Mesendoderm (in vitro differentiated cells): Measurements from ENCODE around the gene MAB21L2.
"Not testable (repeated sequence)": the region's sequence is repeated elsewhere in the genome, so short reads cannot be mapped to it uniquely, and the experiment has no call there.

Source experiments
- DNase-seq: peaks from one replicate; pipeline ENCODE4 v3.0.0; 2013
- H2AK5ac ChIP-seq: 2 replicates; pipeline ENCODE4 v1.6.1; 2013; ENCODE audit warnings: low read length, inconsistent platforms
- H2BK120ac ChIP-seq: 2 replicates; pipeline ENCODE4 v1.6.1; 2013; ENCODE audit warnings: low read depth, mild to moderate bottlenecking, low read length, moderate library complexity, mixed read lengths
- H2BK15ac ChIP-seq: replicated peaks from 2 replicates; pipeline ENCODE4 v1.6.1; 2013; ENCODE audit warnings: low read depth, mild to moderate bottlenecking, moderate library complexity
- H2BK5ac ChIP-seq: 2 replicates; pipeline ENCODE4 v1.6.1; 2013; ENCODE audit warnings: low read length, inconsistent platforms
- H3K18ac ChIP-seq: 2 replicates; pipeline ENCODE4 v1.6.1; 2013; ENCODE audit warnings: mild to moderate bottlenecking, low read length, mixed read lengths
- H3K23ac ChIP-seq: one replicate; pipeline ENCODE4 v1.6.1; 2013; ENCODE audit warnings: low read length
- H3K27ac ChIP-seq: 2 replicates; pipeline ENCODE4 v1.5.1; 2013; ENCODE audit warnings: low read depth, mild to moderate bottlenecking, inconsistent platforms, low read length, moderate library complexity
- H3K27me3 ChIP-seq: 2 replicates; pipeline ENCODE4 v1.6.1; 2013; ENCODE audit warnings: low read length, control low read depth, mild to moderate bottlenecking, inconsistent platforms; ENCODE audit not compliant: insufficient read depth, poor library complexity
- H3K36me3 ChIP-seq: 2 replicates; pipeline ENCODE4 v1.6.1; 2013; ENCODE audit warnings: low read length, inconsistent platforms; ENCODE audit not compliant: control insufficient read depth, insufficient read depth
- H3K4ac ChIP-seq: one replicate; pipeline ENCODE4 v1.6.1; 2013; ENCODE audit warnings: low read depth, mild to moderate bottlenecking, low read length, moderate library complexity
- H3K4me1 ChIP-seq: 2 replicates; pipeline ENCODE4 v1.6.1; 2013; ENCODE audit warnings: low read depth, low read length, inconsistent platforms; ENCODE audit not compliant: control insufficient read depth
- H3K4me2 ChIP-seq: 2 replicates; pipeline ENCODE4 v1.6.1; 2013; ENCODE audit warnings: low read length
- H3K4me3 ChIP-seq: 2 replicates; pipeline ENCODE4 v1.5.1; 2013; ENCODE audit warnings: mild to moderate bottlenecking, low read length
- H3K56ac ChIP-seq: one replicate; pipeline ENCODE4 v1.6.1; 2013; ENCODE audit warnings: low read length
- H3K79me1 ChIP-seq: 2 replicates; pipeline ENCODE4 v1.6.1; 2013; ENCODE audit warnings: low read length, inconsistent platforms
- H3K79me2 ChIP-seq: 2 replicates; pipeline ENCODE4 v1.6.1; 2013; ENCODE audit warnings: mild to moderate bottlenecking, low read length; ENCODE audit not compliant: control insufficient read depth, insufficient read depth
- H3K9ac ChIP-seq: 2 replicates; pipeline ENCODE4 v1.6.1; 2013; ENCODE audit warnings: low read length, inconsistent platforms
- H4K5ac ChIP-seq: one replicate; pipeline ENCODE4 v1.6.1; 2013; ENCODE audit warnings: low read length
- H4K8ac ChIP-seq: one replicate; pipeline ENCODE4 v1.6.1; 2013; ENCODE audit warnings: low read depth, mild to moderate bottlenecking, control low read depth, low read length, moderate library complexity
- WGBS: extraction: QIAGEN DNeasy Blood & Tissue Kit; methylation state at CpG from one replicate; pipeline ENCODE4 v1.1.7; 2013; ENCODE audit warnings: low lambda C conversion rate, missing lambda C conversion rate; ENCODE audit not compliant: insufficient coverage; ENCODE audit errors: extremely low coverage; 5-methylcytosine and 5-hydroxymethylcytosine counted together

Gene MAB21L2

DNA sequence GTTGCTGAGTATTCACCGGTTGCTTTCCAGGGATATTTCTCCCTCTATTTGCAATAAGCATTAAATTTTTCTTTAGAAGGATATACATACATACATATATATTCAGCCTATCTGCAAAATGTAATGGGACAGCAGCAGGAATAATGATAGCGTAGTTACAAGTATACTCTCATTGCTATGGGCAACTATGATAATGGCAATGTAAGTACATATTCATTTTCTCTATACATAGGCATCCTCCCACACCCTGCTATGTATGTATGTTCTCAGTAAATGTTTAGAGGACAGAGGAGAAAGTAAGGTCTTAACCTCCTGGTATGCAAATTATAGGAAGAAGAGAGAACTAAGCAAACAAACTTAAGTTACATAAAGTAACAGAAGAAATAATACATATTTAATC, 19.7 kb upstream of the MAB21L2 start:
- no peaks in the 10 kb centered on the region for H3K79me1 ChIP-seq
- H3K4me1 ChIP-seq, result no peaks in the 10 kb centered on the region
- WGBS, result no CpG with 5 or more reads among the region's 2 CpGs
- H2BK15ac ChIP-seq, result no peak overlapping the region
- no peak overlapping the region for H4K5ac ChIP-seq
- no peak overlapping the region for H3K23ac ChIP-seq
- no peak overlapping the region for H3K18ac ChIP-seq
- no peaks in the 10 kb centered on the region for H3K27me3 ChIP-seq
- H3K79me2 ChIP-seq, result no peaks in the 10 kb centered on the region
- H3K4ac ChIP-seq, result no peak overlapping the region
- H2AK5ac ChIP-seq, result no peak overlapping the region
- H4K8ac ChIP-seq, result no peak overlapping the region
- H3K4me3 ChIP-seq, result no peak overlapping the region
- no peaks in the 10 kb centered on the region for H3K36me3 ChIP-seq
- no peak overlapping the region for H2BK120ac ChIP-seq
- DNase-seq, result no peak
- no peak overlapping the region for H3K56ac ChIP-seq
- H2BK5ac ChIP-seq, result no peak overlapping the region
- H3K27ac ChIP-seq, result no peak overlapping the region
- no peak overlapping the region for H3K4me2 ChIP-seq
- no peak overlapping the region for H3K9ac ChIP-seq

DNA sequence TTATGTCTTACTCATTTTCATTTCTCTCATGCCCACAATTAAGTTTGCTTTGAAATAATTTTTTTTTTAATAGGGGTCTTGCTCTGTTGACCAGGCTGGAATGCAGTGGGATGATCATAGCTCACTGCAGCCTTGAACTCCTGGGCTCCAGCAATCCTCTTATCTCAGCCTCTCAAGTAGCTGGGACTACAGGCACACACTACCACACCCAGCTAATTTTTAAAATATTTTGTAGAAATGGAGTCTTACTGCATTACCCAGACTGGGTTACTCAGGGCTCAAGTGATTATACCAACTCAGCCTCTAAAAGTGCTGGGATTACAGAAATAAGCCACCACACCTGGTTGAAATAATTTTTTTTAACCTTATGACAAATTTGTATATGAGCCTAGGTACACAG, 19.2 kb upstream of the MAB21L2 start:
- Histone ChIP-seq H3K79me1 (no peaks in the 10 kb centered on the region), H2BK15ac (no peak overlapping the region), H3K79me2 (no peaks in the 10 kb centered on the region), H3K4me3 (no peak overlapping the region), H4K8ac (no peak overlapping the region), H2BK5ac (no peak overlapping the region), H3K18ac (no peak overlapping the region), H3K4me1 (no peaks in the 10 kb centered on the region), H2BK120ac (no peak overlapping the region), H3K4me2 (no peak overlapping the region), H3K36me3 (no peaks in the 10 kb centered on the region), H4K5ac (no peak overlapping the region), H2AK5ac (no peak overlapping the region), H3K27me3 (no peaks in the 10 kb centered on the region), H3K23ac (no peak overlapping the region), H3K4ac (no peak overlapping the region), H3K27ac (no peak overlapping the region), H3K9ac (no peak overlapping the region), H3K56ac (no peak overlapping the region)
- no peak for DNase-seq

DNA sequence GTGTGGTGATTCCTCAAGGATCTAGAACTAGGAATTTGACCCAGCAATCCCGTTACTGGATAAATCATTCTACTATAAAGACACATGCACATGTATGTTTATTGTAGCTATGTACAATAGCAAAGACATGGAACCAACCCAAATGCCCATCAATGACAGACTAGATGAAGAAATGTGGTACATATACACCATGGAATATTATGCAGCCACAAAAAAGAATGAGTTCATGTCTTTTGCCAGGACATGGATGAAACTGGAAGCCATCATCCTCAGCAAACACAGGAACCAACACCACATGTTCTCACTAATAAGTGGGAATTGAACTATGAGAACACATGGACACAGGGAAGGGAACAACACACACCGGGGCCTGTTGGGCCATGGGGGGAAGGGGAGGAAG, 17.0 kb upstream of the MAB21L2 start:
- not testable (repeated sequence) for H4K5ac ChIP-seq, H3K27ac ChIP-seq

DNA sequence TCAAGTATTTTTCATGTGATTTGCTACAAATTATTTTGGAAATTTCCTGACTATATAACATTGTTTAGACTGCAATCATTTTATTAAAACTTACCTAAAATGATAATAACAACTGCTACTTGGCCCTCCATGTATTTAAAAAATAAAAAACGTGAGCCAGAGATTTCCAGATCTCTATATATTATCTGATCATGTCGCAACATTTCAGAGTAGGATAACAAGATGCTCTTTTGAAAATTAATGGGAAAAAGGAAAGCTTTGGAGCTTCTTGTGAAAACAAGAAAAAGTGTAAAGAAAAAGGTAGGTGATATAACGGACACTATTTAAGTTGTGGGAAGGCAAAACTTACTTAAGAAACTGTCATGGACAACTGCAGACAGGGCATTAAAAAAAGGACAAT, 14.9 kb upstream of the MAB21L2 start:
- no peaks in the 10 kb centered on the region for H3K27me3 ChIP-seq
- no peaks in the 10 kb centered on the region for H3K36me3 ChIP-seq
- WGBS, result no CpG with 5 or more reads among the region's 3 CpGs
- H4K8ac ChIP-seq, result no peak overlapping the region
- H2BK120ac ChIP-seq, result no peak overlapping the region
- no peak overlapping the region for H3K23ac ChIP-seq
- no peak overlapping the region for H2BK15ac ChIP-seq
- H3K79me1 ChIP-seq, result no peaks in the 10 kb centered on the region
- DNase-seq, result no peak
- H2AK5ac ChIP-seq, result no peak overlapping the region
- no peak overlapping the region for H3K4ac ChIP-seq
- no peak overlapping the region for H3K4me3 ChIP-seq
- no peaks in the 10 kb centered on the region for H3K4me1 ChIP-seq
- H4K5ac ChIP-seq, result no peak overlapping the region
- H2BK5ac ChIP-seq, result no peak overlapping the region
- no peaks in the 10 kb centered on the region for H3K79me2 ChIP-seq
- no peak overlapping the region for H3K56ac ChIP-seq
- H3K27ac ChIP-seq, result no peak overlapping the region
- no peak overlapping the region for H3K9ac ChIP-seq
- H3K4me2 ChIP-seq, result no peak overlapping the region
- no peak overlapping the region for H3K18ac ChIP-seq

More for the DNA sequence above, 17.0 kb upstream of the MAB21L2 start:
- H2BK5ac ChIP-seq, H3K9ac ChIP-seq, H3K18ac ChIP-seq, H3K79me2 ChIP-seq, H3K4ac ChIP-seq, H3K56ac ChIP-seq, H3K27me3 ChIP-seq, H3K4me2 ChIP-seq, H3K4me3 ChIP-seq, H3K23ac ChIP-seq, H2BK120ac ChIP-seq, H3K36me3 ChIP-seq, H3K79me1 ChIP-seq, H4K8ac ChIP-seq, H2BK15ac ChIP-seq, DNase-seq, H2AK5ac ChIP-seq, H3K4me1 ChIP-seq: not testable (repeated sequence)
- WGBS, result no CpG with 5 or more reads among the region's 2 CpGs

DNA sequence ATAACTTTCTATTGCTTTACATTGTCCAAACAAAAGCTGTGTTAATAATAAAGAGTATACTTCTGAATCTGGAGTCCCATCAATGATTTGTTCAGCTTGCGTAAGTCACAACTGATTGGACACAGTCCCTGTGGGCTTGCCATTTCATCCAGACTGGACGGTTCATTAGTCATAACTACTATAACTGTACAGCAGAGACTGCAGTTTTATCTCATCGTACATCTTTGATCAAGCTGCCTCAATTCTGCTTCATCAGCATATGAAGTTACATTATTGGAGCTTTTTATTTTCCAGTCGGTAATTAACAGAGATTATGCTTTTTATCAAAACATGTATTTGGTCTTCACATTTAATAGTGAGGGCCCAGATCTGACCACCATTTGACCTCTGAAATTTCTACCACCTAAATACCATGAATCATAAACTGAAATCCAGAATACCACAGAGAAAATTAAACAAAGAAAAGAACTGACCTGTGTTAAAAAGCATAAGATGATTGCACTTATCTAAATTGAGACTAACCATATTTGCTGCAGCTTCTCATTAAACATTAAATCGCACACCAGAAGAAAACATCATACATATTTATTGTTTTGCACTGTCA, 12.5 kb upstream of the MAB21L2 start:
- H3K4me3 ChIP-seq, result no peak overlapping the region
- no CpG with 5 or more reads among the region's 5 CpGs for WGBS

DNA sequence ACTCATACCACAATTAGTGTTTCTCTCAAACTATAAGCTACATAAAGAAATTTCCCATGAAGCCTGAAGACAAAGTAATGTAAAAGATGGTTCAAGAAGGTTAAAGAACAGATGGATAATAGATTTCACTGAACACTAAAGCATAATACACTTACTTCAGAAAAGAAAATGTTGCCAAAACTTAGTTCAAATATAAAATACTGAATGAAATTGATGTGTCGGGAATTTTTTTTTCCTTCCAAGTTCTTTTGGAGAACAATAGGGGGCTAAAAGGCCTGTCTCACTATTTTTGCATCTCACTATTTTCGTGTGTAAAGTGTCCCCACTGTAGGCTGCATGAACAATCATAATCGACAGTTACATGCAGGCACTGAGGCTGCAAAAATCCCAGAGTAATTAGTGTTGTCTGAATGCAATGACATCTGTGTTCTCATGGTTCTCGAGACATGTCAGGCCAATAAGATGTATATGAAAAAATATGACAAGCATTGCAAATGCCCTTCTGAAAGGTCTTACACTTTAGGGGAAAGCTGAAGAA, 11.9 kb upstream of the MAB21L2 start:
- H3K36me3 ChIP-seq, result no peaks in the 10 kb centered on the region
- H3K79me1 ChIP-seq, result no peaks in the 10 kb centered on the region
- no peak overlapping the region for H2BK5ac ChIP-seq
- H3K56ac ChIP-seq, result no peak overlapping the region
- H2BK15ac ChIP-seq, result no peak overlapping the region
- no peak overlapping the region for H3K23ac ChIP-seq
- no peaks in the 10 kb centered on the region for H3K4me1 ChIP-seq
- H3K4ac ChIP-seq, result no peak overlapping the region
- H3K9ac ChIP-seq, result no peak overlapping the region
- DNase-seq, result no peak
- H3K27ac ChIP-seq, result no peak overlapping the region
- no peak overlapping the region for H4K8ac ChIP-seq
- no peak overlapping the region for H3K4me2 ChIP-seq
- H2AK5ac ChIP-seq, result no peak overlapping the region
- no peaks in the 10 kb centered on the region for H3K27me3 ChIP-seq
- no peak overlapping the region for H4K5ac ChIP-seq
- H2BK120ac ChIP-seq, result no peak overlapping the region
- no peak overlapping the region for H3K4me3 ChIP-seq
- H3K18ac ChIP-seq, result no peak overlapping the region
- no peaks in the 10 kb centered on the region for H3K79me2 ChIP-seq
- WGBS, result no CpG with 5 or more reads among the region's 4 CpGs

More for the DNA sequence above, 12.5 kb upstream of the MAB21L2 start:
- Histone ChIP-seq H3K18ac (no peak overlapping the region), H4K5ac (no peak overlapping the region), H3K56ac (no peak overlapping the region), H4K8ac (no peak overlapping the region), H3K4ac (no peak overlapping the region), H2BK5ac (no peak overlapping the region), H3K79me2 (no peaks in the 10 kb centered on the region), H3K79me1 (no peaks in the 10 kb centered on the region), H3K23ac (no peak overlapping the region), H3K9ac (no peak overlapping the region), H2AK5ac (no peak overlapping the region), H3K27ac (no peak overlapping the region), H3K36me3 (no peaks in the 10 kb centered on the region), H2BK15ac (no peak overlapping the region), H2BK120ac (no peak overlapping the region), H3K4me2 (no peak overlapping the region), H3K4me1 (no peaks in the 10 kb centered on the region), H3K27me3 (no peaks in the 10 kb centered on the region)
- no peak for DNase-seq
